Measurements from ENCODE around the gene PHKG2.

DNA sequence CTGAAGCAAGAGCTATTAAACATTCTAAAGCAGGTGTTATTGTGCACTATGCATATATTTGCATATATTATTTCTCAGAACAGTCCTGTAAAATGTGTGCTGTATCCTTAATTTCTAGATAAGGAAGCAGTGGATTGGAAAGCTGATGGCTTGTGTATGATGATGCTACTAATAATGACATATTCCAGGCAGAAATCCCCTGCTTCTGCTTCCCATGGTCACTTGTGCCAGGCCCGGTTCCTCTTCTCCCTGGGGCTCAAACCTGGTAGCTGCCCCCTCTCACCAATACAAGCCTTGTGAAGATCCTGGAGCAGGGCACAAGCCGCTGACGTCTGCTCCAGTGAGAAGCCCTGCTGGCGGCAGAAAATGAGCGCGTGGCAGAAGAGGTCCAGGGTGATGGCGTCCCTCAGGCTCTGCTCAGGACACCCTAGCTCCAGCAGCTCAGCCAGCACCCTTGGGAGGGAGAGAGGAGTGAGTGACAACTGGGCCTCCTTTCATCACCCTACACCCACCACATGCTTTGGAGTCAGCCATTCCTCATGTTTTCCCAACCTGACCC, 11.9 kb downstream of the PHKG2 start:
- TF ChIP-seq, protein P1, sequence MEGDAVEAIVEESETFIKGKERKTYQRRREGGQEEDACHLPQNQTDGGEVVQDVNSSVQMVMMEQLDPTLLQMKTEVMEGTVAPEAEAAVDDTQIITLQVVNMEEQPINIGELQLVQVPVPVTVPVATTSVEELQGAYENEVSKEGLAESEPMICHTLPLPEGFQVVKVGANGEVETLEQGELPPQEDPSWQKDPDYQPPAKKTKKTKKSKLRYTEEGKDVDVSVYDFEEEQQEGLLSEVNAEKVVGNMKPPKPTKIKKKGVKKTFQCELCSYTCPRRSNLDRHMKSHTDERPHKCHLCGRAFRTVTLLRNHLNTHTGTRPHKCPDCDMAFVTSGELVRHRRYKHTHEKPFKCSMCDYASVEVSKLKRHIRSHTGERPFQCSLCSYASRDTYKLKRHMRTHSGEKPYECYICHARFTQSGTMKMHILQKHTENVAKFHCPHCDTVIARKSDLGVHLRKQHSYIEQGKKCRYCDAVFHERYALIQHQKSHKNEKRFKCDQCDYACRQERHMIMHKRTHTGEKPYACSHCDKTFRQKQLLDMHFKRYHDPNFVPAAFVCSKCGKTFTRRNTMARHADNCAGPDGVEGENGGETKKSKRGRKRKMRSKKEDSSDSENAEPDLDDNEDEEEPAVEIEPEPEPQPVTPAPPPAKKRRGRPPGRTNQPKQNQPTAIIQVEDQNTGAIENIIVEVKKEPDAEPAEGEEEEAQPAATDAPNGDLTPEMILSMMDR (IDR thresholded peaks at IDR 0.05; ENCODE audit: poor library complexity, severe bottlenecking), result no peak
- no peak for TF ChIP-seq RAD21 (conservative IDR thresholded peaks at IDR 0.05)
- no peak for TF ChIP-seq POLR2AphosphoS5 (IDR thresholded peaks at IDR 0.05)
- no peak for TF ChIP-seq EZH2 (IDR thresholded peaks at IDR 0.05; ENCODE audit: borderline replicate concordance, insufficient read depth, low read length, poor library complexity, severe bottlenecking)
- no peak for TF ChIP-seq EP300 (conservative IDR thresholded peaks at IDR 0.05; ENCODE audit: poor library complexity, severe bottlenecking)
- TF ChIP-seq TAF1 (IDR thresholded peaks at IDR 0.05; ENCODE audit: low read depth), result no peak
- TF ChIP-seq SMC3 (conservative IDR thresholded peaks at IDR 0.05; ENCODE audit: poor library complexity), result no peak
- TF ChIP-seq REST (IDR thresholded peaks at IDR 0.05; ENCODE audit: borderline replicate concordance), result no peak

All from neural cell (in vitro differentiated cells).